HFF-Myc (cell line): ENCODE data around the gene AUNIP.

Source experiments
- DNase-seq: peaks from one replicate; pipeline ENCODE4 v3.0.0-alpha.2; 2011; ENCODE audit warnings: low read depth; ENCODE audit errors: extremely low read depth
- H3K4me3 ChIP-seq: replicated peaks from 2 replicates; pipeline ENCODE4 v1.5.1; 2011; ENCODE audit warnings: low read depth, mild to moderate bottlenecking, control low read depth, low read length
- CTCF ChIP-seq: IDR thresholded peaks from 2 replicates; pipeline ENCODE4 v1.5.1; 2012; ENCODE audit warnings: mild to moderate bottlenecking, low read depth, low read length, control low read depth; ENCODE audit errors: missing control alignments

AUNIP gene

GRCh38 chr1:25831569-25832196 is 27.6 kb downstream of the AUNIP start:
- no peak overlapping the region for H3K4me3 ChIP-seq
- no peak for DNase-seq
- TF ChIP-seq CTCF, result no peak

DNA sequence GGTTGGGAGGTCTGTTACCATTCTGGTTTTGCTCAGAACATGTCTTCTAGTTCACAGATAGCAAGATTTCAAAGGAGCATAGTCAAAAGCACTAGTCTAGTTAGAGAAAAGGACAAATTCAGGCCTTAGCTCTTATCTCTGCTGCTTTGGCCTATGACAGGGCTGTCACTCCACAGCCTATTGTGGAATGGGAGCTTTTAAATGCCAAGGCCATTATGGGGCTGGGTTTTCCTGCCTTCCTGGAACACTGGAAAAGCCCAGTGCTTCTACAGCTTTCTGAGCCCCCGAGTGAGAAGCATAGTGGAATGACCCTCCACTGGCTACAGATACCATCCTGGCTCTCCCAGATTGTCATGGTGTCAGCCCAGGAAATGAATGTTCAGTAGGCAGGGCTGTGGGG is 30.2 kb downstream of the AUNIP start:
- no peak for TF ChIP-seq CTCF
- DNase-seq, result no peak
- no peak overlapping the region for H3K4me3 ChIP-seq

DNA sequence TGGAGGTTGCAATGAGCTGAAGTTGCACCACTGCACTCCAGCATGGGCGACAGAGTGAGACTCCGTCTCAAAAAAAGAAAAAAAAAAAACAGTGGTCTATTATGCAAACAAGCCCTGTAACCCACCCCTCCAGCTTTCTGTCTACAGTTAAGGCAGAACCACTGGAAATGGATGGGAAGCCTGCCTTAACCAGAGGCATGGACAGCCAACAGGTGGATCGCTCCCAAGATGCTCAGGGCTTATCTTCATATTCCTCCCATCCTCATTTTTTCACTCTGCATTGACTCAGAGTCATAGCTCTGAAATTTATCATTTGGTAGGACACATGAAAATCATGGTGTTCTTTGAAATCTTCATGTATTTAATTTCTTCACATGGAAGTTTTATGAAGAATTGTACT is 30.8 kb downstream of the AUNIP start:
- no peak for TF ChIP-seq CTCF
- no peak for DNase-seq
- no peak overlapping the region for H3K4me3 ChIP-seq

- H3K4me3 ChIP-seq, result no peak overlapping the region
- no peak for TF ChIP-seq CTCF
- DNase-seq, result no peak
Measured at GRCh38 chr1:25826571-25826970, 32.7 kb downstream of the AUNIP start.

DNA sequence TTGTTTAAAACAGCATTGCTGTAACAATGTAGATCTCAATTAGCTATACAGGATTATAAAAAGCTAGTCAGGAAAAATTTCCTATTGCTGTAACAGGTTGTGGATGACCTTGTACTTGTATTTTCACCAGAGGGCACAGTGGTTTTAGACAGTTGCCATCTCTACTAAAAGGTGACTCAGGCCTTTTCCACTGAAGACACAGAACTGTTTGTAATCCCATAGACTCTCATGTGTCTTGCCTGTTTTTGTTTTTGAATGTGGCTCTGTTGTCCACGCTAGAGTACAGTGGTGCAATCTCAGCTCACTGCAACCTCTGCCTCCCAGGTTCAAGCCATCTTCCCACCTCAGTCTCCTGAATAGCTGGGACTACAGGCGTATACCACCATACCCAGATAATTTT is 33.7 kb downstream of the AUNIP start:
- TF ChIP-seq CTCF, result no peak
- no peak overlapping the region for H3K4me3 ChIP-seq
- no peak for DNase-seq

DNA sequence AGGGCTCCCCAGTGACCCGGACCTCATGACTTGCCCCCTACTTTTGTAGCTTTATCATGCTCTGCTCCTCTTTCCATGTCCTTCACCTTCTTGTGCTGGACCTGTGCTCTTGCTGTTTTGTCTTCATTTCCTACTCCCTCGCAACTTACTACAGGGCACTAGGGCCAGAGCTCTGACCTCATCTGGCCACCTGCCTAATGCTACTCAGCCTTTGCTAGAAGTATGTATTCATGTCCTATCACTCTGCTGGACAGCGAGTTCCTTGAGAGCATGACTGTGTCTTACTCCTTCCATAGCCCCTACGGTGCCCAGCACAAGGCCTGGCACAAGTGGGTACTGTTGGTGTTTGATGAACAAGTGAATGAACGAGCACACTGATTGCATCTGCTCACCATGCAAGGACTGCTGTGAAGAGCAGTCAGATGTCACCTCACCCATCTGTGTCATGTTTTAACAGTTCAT is 37.6 kb downstream of the AUNIP start:
- DNase-seq, result no peak
- peak overlapping the region; percentile 85 for H3K4me3 ChIP-seq
- TF ChIP-seq CTCF, result no peak

- no peak for DNase-seq
- H3K4me3 ChIP-seq, result peak overlapping the region; percentile 85
- no peak for TF ChIP-seq CTCF
Measured at GRCh38 chr1:25821112-25821476, 38.2 kb downstream of the AUNIP start.
